Adrenal gland (tissue), 12 donors: ENCODE data around the gene ERCC6L2. TPM values are rescaled to one million over a fixed set of nuclear protein-coding genes. Genes with fewer than 3 reads are reported as not detected.

ENCODE experiments used
- DNase-seq, 7 donors: peaks; one replicate each; pipeline ENCODE4 v3.0.0-alpha.2; 2019 to 2020
- H3K27ac ChIP-seq, 5 donors: fragments of 200-600 bp; sonication (generic) in 4 of 5; 1 replicate in 3 of 5; 2 replicates in 2 of 5; pipeline versions ENCODE4 v1.5.1 to v1.8.0; 2016 to 2020; ENCODE audit warnings: mild to moderate bottlenecking in 1 of 5
- H3K27me3 ChIP-seq: fragments of 200-600 bp; 2 replicates; pipeline ENCODE4 v1.8.0; 2021
- H3K36me3 ChIP-seq, 2 donors: fragments of 200-600 bp; replicated peaks in 1 of 2; 1 replicate in 1 of 2; 2 replicates in 1 of 2; pipeline versions ENCODE4 v1.5.1 to v1.8.0; 2018 to 2022
- H3K4me1 ChIP-seq, 2 donors: fragments of 200-600 bp; replicated peaks in 1 of 2; 1 replicate in 1 of 2; 2 replicates in 1 of 2; pipeline versions ENCODE4 v1.5.1 to v1.8.0; 2018 to 2021
- H3K4me3 ChIP-seq, 4 donors: fragments of 200-600 bp; sonication (generic) in 3 of 4; one replicate each; pipeline ENCODE4 v1.5.1; 2016 to 2018
- H3K9me3 ChIP-seq, 3 donors: fragments of 200-600 bp; sonication (generic) in 1 of 3; replicated peaks in 1 of 3; 1 replicate in 2 of 3; 2 replicates in 1 of 3; pipeline versions ENCODE4 v1.5.1 to v1.8.0; 2016 to 2021
- POLR2A ChIP-seq, 2 donors: fragments of 450-650 bp; IDR thresholded peaks; one replicate each; pipeline ENCODE4 v1.6.1; 2017; ENCODE audit warnings: antibody characterized with exemption in 2 of 2, mild to moderate bottlenecking in 2 of 2, moderate library complexity in 1 of 2
- WGBS, 4 donors: extraction: QIAGEN DNeasy Blood & Tissue Kit in 2 of 4; methylation state at CpG; one replicate each; pipeline versions ENCODE4 v1.1.5 to v1.1.7; 2013 to 2017; 5-methylcytosine and 5-hydroxymethylcytosine counted together
- intact Hi-C, 2 donors: fragments of 100-400 bp; cut with DNase I; formaldehyde crosslinking; loops; one replicate each; pipeline versions ENCODE4 v1.14.1 to v1.15.0; 2022 to 2023
- polyA plus RNA-seq, 3 donors: library from polyadenylated mRNA; stranded (reverse); fragments of 200-250 nt in 2 of 3; fragments of 350-450 nt in 1 of 3; fragmentation: Illumina TruSeq in 1 of 3; extraction: RNeasy Lipid Tissue Mini Kit (QIAGEN cat#74804) in 1 of 3; gene quantifications; one replicate each; pipeline ENCODE4 v1.2.3, GENCODE V29; 2013 to 2014
- total RNA-seq, 9 donors: library from RNA; depleted of rRNA in 4 of 9; stranded (reverse); fragments of >200 nt in 4 of 9; fragments of 120-200 nt in 1 of 9; fragmentation: NEBNext Ultra II Directional in 1 of 9; extraction: Animal tissue kit (Norgen Biotek cat#: 25700) in 1 of 9; gene quantifications; one replicate each; pipeline versions ENCODE4 v1.1.0 to v1.2.4, GENCODE V29; 2013 to 2023
- TF ChIP-seq, protein P1 (sequence below), 6 experiments: fragments of 450-650 bp in 4 of 6; fragments of 200-600 bp in 2 of 6; sonication (generic) in 1 of 6; IDR thresholded peaks; 1 replicate in 5 of 6; 2 replicates in 1 of 6; pipeline versions ENCODE4 v1.5.1 to v1.8.0; 2016 to 2021; ENCODE audit warnings: antibody characterized with exemption in 6 of 6, mild to moderate bottlenecking in 2 of 6, moderate library complexity in 1 of 6
- donor health status: healthy with polysubstance abuse.
- donor health status: Bipolar disorder and iron deficiency.
- donor health status: DM: yes; HTN: yes; CAD: no.
- donor health status: DM: no; HTN: no; CAD: no.
- donor health status: DM: no; HTN: no; CAD: no.
- donor health status: DM: yes; HTN: yes; CAD: no.

Gene ERCC6L2
- total and polyA plus RNA-seq, 12 donors: 5.6 to 93.2 (median 47.4) TPM

DNA sequence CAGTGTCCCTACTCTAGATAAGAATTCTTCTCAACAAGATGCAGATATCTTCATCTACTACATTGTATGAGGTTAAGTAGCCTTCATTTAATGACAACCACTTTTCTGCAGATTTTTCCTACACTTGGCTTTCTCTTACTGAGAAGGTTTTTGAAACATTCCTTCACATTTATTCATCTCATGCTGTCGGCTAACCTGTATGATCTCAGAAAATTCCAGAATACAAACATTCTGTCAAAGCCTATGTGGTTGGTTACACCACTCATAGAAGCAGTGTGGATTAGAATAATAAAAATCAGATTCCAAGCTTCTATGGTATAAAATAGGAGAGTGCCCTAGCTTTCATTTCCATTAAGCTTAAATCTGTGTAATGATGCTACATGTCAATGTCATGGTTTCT is 39.4 kb upstream of the ERCC6L2 start:
- no peaks in the 10 kb centered on the region for H3K9me3 ChIP-seq
- 89 to 96% (median 94%) methylated on average over 1 of the region's 1 CpG for WGBS, 4 donors

DNA sequence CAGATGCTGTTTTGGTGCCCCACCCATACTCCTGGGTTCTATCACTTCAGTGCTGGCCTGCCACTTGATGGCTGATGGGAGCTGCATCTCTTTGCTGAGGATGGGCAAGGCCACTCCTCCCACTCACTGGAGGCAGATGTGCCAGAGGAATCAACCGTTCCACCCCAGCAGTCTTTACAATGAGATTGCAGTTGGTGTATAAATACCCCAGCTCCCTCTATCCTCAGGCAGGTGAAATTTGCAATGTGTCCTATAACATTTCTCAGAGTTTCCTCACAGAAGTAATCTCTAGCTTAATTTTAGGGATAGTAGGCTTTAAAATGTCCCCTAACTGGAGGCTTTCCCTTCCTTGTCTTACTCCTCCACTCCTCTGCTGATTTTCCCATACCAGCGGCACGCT is 36.5 kb upstream of the ERCC6L2 start:
- intact Hi-C loops: no loop called here
- DNase-seq: no peak
- no peak overlapping the region for H3K4me3 ChIP-seq
- H3K4me1 ChIP-seq: peaks cover 0 to 7% of the 10 kb centered on the region in 2 donors
- no peaks in the 10 kb centered on the region for H3K9me3 ChIP-seq
- H3K27ac ChIP-seq: no peak overlapping the region
- 89 to 99% (median 93%) methylated on average over 3 of the region's 3 CpGs for WGBS, 4 donors
- no peaks in the 10 kb centered on the region for H3K27me3 ChIP-seq
- H3K36me3 ChIP-seq: no peaks in the 10 kb centered on the region
- TF ChIP-seq, protein P1, sequence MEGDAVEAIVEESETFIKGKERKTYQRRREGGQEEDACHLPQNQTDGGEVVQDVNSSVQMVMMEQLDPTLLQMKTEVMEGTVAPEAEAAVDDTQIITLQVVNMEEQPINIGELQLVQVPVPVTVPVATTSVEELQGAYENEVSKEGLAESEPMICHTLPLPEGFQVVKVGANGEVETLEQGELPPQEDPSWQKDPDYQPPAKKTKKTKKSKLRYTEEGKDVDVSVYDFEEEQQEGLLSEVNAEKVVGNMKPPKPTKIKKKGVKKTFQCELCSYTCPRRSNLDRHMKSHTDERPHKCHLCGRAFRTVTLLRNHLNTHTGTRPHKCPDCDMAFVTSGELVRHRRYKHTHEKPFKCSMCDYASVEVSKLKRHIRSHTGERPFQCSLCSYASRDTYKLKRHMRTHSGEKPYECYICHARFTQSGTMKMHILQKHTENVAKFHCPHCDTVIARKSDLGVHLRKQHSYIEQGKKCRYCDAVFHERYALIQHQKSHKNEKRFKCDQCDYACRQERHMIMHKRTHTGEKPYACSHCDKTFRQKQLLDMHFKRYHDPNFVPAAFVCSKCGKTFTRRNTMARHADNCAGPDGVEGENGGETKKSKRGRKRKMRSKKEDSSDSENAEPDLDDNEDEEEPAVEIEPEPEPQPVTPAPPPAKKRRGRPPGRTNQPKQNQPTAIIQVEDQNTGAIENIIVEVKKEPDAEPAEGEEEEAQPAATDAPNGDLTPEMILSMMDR (IDR thresholded peaks at IDR 0.05): no peak
- no peak for TF ChIP-seq POLR2A (IDR thresholded peaks at IDR 0.05)

More for the DNA sequence above, 39.4 kb upstream of the ERCC6L2 start:
- Histone ChIP-seq H3K27me3 (no peaks in the 10 kb centered on the region), H3K4me1 (peaks cover 5 to 19% of the 10 kb centered on the region in 2 donors), H3K27ac (no peak overlapping the region), H3K4me3 (no peak overlapping the region), H3K36me3 (no peaks in the 10 kb centered on the region)
- no peak for TF ChIP-seq POLR2A (IDR thresholded peaks at IDR 0.05)
- TF ChIP-seq, protein P1 (IDR thresholded peaks at IDR 0.05): no peak
- intact Hi-C loops: no loop called here
- no peak for DNase-seq

DNA sequence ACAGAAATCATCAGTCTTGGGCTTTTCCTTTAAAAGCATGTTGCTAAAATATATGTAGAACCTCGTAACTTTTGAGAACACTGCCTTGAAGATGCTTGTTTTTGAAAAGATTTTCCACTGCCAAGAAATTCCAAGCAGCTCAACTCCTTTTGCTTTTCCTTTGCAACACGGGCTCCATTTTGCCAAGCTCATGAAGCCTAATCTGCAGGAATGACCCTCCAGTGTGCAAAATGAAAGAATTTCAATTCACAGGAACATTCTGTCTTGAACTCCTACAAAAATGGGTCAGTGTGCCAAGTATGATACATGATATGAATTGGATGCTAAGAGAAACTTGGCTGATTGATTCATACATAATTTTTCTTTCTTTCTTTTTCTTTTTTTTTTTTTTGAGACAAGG is 35.4 kb upstream of the ERCC6L2 start:
- Histone ChIP-seq H3K4me1 (no peaks in the 10 kb centered on the region), H3K9me3 (no peaks in the 10 kb centered on the region), H3K36me3 (no peaks in the 10 kb centered on the region), H3K27ac (no peak overlapping the region), H3K27me3 (no peaks in the 10 kb centered on the region), H3K4me3 (no peak overlapping the region)
- intact Hi-C loops: no loop called here
- no peak for TF ChIP-seq POLR2A (IDR thresholded peaks at IDR 0.05)
- TF ChIP-seq, protein P1 (IDR thresholded peaks at IDR 0.05): no peak
- 67 to 74% (median 70%) methylated on average over 2 of the region's 2 CpGs for WGBS, 4 donors
- DNase-seq: no peak

DNA sequence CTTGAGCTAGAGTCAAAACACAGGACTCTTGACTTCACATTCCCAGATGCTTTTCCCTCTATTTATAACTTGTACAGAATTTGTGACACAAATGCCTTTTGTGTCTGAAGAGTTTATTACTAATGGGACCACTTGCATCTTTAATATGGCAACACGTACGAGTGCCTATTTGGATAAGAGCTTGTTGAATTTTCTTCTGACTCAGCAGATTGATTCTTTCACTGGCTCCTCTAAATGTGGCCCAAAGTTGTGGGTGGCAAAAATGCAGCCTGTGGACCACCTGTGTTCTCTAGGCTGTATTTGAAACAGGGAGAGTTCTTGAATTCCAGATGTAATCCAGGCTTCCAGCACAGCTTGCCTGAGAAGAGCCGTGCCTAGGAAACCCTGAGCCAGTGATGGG is 34.1 kb upstream of the ERCC6L2 start:
- Histone ChIP-seq H3K4me3 (no peak overlapping the region), H3K9me3 (no peaks in the 10 kb centered on the region), H3K27ac (no peak overlapping the region), H3K4me1 (no peaks in the 10 kb centered on the region), H3K36me3 (no peaks in the 10 kb centered on the region), H3K27me3 (no peaks in the 10 kb centered on the region)
- intact Hi-C loops: no loop called here
- no peak for DNase-seq
- TF ChIP-seq POLR2A (IDR thresholded peaks at IDR 0.05): no peak
- TF ChIP-seq, protein P1 (IDR thresholded peaks at IDR 0.05): no peak
- WGBS, 4 donors: 87 to 98% (median 92%) methylated on average over 3 of the region's 3 CpGs
